Measurements from ENCODE around the gene FSHR.

Gene FSHR

DNA sequence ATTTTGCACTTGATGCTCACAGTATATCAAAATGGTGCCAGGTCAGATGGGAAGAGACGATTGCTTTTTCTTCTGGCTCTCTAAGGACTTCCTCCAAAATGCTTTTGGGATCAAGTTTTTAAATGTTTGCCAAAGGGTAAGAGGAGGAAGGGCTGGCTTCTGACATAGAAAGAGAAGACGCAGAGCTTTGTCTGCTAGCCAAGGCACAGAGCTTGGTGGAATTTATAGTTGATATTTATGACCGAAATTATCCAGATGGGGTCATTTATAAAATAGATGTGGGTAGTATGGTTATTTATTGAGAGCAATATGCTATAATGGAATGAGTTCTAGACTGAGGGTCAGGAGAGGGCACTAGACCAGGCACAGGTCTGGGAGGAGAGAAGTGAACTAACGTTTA lies 193.3 kb downstream of the FSHR start:
- Histone ChIP-seq H4K20me1 (ENCODE audit: insufficient read depth, low read length) (no peaks in the 10 kb centered on the region), H2AFZ (ENCODE audit: low read length) (no peak overlapping the region), H3K27ac (ENCODE audit: low read length) (no peak overlapping the region), H3K9ac (ENCODE audit: low read length) (no peak overlapping the region), H3K4me1 (ENCODE audit: low read length) (no peaks in the 10 kb centered on the region), H3F3A (ENCODE audit: insufficient read depth, low read length) (no peaks in the 10 kb centered on the region), H3K27me3 (replicated peaks; ENCODE audit: insufficient read depth, low read length) (no peaks in the 10 kb centered on the region), H3K9me3 (replicated peaks; ENCODE audit: insufficient read depth, low read length) (no peaks in the 10 kb centered on the region), H3K36me3 (replicated peaks; ENCODE audit: insufficient read depth, low read length) (no peaks in the 10 kb centered on the region), H3K9me2 (replicated peaks; ENCODE audit: insufficient read depth, low read length) (no peaks in the 10 kb centered on the region), H3K4me3 (ENCODE audit: low read length) (no peak overlapping the region), H3K4me2 (ENCODE audit: low read depth, low read length) (no peak overlapping the region), H3K79me2 (ENCODE audit: low read length) (no peaks in the 10 kb centered on the region)
- no peak for DNase-seq
- TF ChIP-seq EZH2 (optimal IDR thresholded peaks at IDR 0.05; ENCODE audit: low read depth, low read length) = no peak
- TF ChIP-seq, protein P1, sequence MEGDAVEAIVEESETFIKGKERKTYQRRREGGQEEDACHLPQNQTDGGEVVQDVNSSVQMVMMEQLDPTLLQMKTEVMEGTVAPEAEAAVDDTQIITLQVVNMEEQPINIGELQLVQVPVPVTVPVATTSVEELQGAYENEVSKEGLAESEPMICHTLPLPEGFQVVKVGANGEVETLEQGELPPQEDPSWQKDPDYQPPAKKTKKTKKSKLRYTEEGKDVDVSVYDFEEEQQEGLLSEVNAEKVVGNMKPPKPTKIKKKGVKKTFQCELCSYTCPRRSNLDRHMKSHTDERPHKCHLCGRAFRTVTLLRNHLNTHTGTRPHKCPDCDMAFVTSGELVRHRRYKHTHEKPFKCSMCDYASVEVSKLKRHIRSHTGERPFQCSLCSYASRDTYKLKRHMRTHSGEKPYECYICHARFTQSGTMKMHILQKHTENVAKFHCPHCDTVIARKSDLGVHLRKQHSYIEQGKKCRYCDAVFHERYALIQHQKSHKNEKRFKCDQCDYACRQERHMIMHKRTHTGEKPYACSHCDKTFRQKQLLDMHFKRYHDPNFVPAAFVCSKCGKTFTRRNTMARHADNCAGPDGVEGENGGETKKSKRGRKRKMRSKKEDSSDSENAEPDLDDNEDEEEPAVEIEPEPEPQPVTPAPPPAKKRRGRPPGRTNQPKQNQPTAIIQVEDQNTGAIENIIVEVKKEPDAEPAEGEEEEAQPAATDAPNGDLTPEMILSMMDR (IDR thresholded peaks at IDR 0.05; ENCODE audit: low read length) = no peak
- no peak for TF ChIP-seq EZH2phosphoT487 (IDR thresholded peaks at IDR 0.05; ENCODE audit: low read length)

DNA sequence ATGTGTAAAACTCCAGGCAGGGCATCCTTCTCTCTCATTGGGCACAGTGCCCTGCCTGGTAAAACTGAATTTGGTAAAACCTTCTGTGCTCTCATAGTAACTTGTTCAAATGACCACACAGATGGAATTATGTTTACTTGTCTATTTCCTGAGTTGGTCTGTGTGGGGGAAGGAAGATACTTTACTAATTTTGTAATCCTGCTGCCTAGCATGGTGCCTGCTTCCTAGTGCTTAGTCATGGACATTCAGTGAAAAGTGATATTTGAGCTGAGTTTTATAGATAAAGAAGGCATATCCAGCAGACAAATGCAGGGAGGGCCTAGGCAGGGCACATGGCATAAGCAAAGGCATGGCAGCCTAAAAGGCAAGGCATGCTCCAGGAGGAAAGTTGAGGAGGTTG lies 199.4 kb downstream of the FSHR start:
- H3K9ac ChIP-seq (ENCODE audit: low read length) = no peak overlapping the region
- TF ChIP-seq EZH2 (optimal IDR thresholded peaks at IDR 0.05; ENCODE audit: low read depth, low read length) (no peak), EZH2phosphoT487 (IDR thresholded peaks at IDR 0.05; ENCODE audit: low read length) (no peak)
- TF ChIP-seq, protein P1 (IDR thresholded peaks at IDR 0.05; ENCODE audit: low read length) = no peak
- H3K27me3 ChIP-seq (replicated peaks; ENCODE audit: insufficient read depth, low read length) = no peaks in the 10 kb centered on the region
- H3K79me2 ChIP-seq (ENCODE audit: low read length) = no peaks in the 10 kb centered on the region
- no peaks in the 10 kb centered on the region for H3F3A ChIP-seq (ENCODE audit: insufficient read depth, low read length)
- no peaks in the 10 kb centered on the region for H3K9me2 ChIP-seq (replicated peaks; ENCODE audit: insufficient read depth, low read length)
- no peaks in the 10 kb centered on the region for H4K20me1 ChIP-seq (ENCODE audit: insufficient read depth, low read length)
- no peak overlapping the region for H2AFZ ChIP-seq (ENCODE audit: low read length)
- H3K36me3 ChIP-seq (replicated peaks; ENCODE audit: insufficient read depth, low read length) = no peaks in the 10 kb centered on the region
- H3K27ac ChIP-seq (ENCODE audit: low read length) = no peak overlapping the region
- no peaks in the 10 kb centered on the region for H3K9me3 ChIP-seq (replicated peaks; ENCODE audit: insufficient read depth, low read length)
- no peak overlapping the region for H3K4me2 ChIP-seq (ENCODE audit: low read depth, low read length)
- H3K4me3 ChIP-seq (ENCODE audit: low read length) = no peak overlapping the region
- no peaks in the 10 kb centered on the region for H3K4me1 ChIP-seq (ENCODE audit: low read length)
- no peak for DNase-seq

DNA sequence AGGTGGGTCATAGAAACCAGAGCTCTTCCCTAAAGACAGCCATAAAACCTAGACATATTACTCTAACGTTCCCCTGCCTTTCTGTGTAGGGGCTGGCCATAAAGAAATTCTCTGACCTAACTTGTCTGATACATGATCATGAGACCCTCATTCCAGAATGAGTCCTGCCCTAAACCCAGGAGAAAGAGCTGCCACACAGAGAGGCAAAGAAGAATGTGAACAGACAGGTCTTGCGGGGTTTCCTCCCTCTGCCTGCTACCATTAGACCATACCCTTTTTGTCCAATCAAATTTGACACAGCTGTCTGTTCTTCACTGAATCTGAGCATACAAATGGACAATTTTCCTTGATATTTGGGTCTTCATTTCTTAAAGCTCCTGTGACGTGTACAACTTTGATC lies 200.0 kb downstream of the FSHR start:
- H3K4me3 ChIP-seq (ENCODE audit: low read length) = no peak overlapping the region
- no peaks in the 10 kb centered on the region for H4K20me1 ChIP-seq (ENCODE audit: insufficient read depth, low read length)
- no peaks in the 10 kb centered on the region for H3K9me3 ChIP-seq (replicated peaks; ENCODE audit: insufficient read depth, low read length)
- no peaks in the 10 kb centered on the region for H3K36me3 ChIP-seq (replicated peaks; ENCODE audit: insufficient read depth, low read length)
- no peaks in the 10 kb centered on the region for H3F3A ChIP-seq (ENCODE audit: insufficient read depth, low read length)
- H3K9ac ChIP-seq (ENCODE audit: low read length) = no peak overlapping the region
- no peaks in the 10 kb centered on the region for H3K79me2 ChIP-seq (ENCODE audit: low read length)
- no peak overlapping the region for H3K27ac ChIP-seq (ENCODE audit: low read length)
- H2AFZ ChIP-seq (ENCODE audit: low read length) = no peak overlapping the region
- no peaks in the 10 kb centered on the region for H3K27me3 ChIP-seq (replicated peaks; ENCODE audit: insufficient read depth, low read length)
- DNase-seq = no peak
- no peaks in the 10 kb centered on the region for H3K4me1 ChIP-seq (ENCODE audit: low read length)
- no peaks in the 10 kb centered on the region for H3K9me2 ChIP-seq (replicated peaks; ENCODE audit: insufficient read depth, low read length)
- TF ChIP-seq, protein P1 (IDR thresholded peaks at IDR 0.05; ENCODE audit: low read length) = no peak
- no peak for TF ChIP-seq EZH2 (optimal IDR thresholded peaks at IDR 0.05; ENCODE audit: low read depth, low read length)
- TF ChIP-seq EZH2phosphoT487 (IDR thresholded peaks at IDR 0.05; ENCODE audit: low read length) = no peak
- H3K4me2 ChIP-seq (ENCODE audit: low read depth, low read length) = no peak overlapping the region

All from MM.1S (cell line).